Upper lobe of left lung (tissue), 4 donors: Measurements from ENCODE around the gene CATSPERE.

Experiments used
- CTCF ChIP-seq, 6 experiments: fragments of 450-650 bp in 4 of 6; fragments of 200-600 bp in 2 of 6; sonication (generic) in 2 of 6; IDR thresholded peaks; one replicate each; pipeline ENCODE4 v1.5.1; 2016 to 2019; ENCODE audit warnings: antibody characterized with exemption in 6 of 6
- POLR2A ChIP-seq, 4 donors: fragments of 450-650 bp; IDR thresholded peaks; one replicate each; pipeline ENCODE4 v1.5.1; 2016 to 2017; ENCODE audit warnings: antibody characterized with exemption in 4 of 4, mild to moderate bottlenecking in 2 of 4

- TF ChIP-seq POLR2A (IDR thresholded peaks at IDR 0.05): no peak
- TF ChIP-seq CTCF (IDR thresholded peaks at IDR 0.05): no peak
These were observed 96.5 kb downstream of the CATSPERE start for GRCh38 chr1:244557565-244557964.
